ENCODE data around the gene WNK2.

The WNK2 gene

DNA sequence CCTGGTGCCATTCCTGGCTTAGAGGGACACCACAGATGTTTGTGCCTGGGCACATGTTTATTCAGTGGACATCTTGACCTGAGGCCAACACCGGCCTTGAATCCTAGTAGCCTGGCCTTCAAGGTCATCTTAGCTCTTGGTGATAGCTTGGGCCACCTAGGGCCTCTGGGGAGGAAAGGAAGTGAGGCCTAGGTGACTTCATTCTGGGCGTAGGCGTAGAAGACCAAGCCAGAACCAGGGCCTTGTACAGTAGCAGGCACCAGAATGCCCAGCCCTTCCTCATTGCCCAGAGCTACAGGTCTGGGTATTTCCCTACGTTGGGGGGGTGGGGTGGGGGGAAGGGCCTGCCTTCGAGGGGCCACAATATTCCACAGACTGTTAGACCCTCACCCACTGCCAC lies 33.8 kb downstream of the WNK2 start:
- DNase-seq: no peak

DNA sequence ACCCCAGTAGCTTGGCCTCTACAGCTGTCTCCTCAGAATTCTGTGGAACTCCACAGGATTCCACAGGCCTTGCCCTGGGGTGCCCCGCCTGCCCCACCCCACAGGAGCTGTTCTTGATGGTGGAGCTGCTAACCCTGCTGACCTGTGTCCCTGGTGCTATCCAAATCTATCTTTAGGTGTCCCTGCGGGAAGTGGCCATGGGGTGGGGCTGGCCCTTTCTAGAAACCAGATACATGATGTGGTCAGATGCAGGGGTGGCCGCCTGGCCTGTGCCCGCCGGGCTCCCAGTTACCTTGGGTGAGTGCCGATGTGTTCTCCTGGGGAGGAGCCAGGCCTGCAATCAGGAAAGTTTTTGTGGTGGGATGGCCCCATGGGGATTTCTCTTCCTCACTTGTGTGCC lies 34.2 kb downstream of the WNK2 start:
- DNase-seq: no peak

DNA sequence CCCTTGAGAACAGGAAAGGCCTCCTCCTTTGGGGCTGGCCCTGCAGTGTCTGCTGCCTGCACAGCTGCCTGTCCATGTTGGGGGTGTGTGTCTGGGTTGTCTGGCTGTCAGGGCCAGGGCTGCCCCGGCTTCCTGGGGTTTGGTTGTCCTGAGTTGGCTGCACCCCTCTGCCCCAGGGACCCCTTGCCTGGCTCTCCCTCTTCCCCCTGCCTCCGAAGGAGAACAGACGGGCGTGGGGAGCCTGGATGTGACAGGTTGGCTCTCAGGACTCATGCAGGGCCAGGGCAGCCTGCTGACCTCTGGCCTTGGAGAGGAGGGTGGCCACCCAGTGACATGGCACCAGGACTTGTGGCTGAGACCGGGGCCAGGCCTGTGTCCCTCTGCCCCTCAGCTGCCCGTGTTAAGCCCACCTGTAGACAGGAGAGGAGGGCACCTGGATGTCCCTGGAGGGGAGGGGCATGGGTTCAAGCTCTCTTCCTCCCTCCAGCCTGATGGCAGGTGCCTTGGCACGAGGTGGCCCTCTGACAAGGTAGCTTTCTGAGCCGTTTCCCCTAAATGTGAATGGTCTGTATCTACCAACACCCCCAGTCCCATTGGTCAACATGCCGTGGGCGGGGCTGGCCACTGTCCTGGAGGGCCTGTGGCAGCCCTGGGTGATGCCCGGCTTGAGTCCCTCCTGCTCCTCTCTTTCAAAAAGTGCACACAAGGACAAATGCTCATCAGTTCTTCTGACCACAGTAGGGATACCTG lies 34.9 kb downstream of the WNK2 start:
- no peak for DNase-seq

DNA sequence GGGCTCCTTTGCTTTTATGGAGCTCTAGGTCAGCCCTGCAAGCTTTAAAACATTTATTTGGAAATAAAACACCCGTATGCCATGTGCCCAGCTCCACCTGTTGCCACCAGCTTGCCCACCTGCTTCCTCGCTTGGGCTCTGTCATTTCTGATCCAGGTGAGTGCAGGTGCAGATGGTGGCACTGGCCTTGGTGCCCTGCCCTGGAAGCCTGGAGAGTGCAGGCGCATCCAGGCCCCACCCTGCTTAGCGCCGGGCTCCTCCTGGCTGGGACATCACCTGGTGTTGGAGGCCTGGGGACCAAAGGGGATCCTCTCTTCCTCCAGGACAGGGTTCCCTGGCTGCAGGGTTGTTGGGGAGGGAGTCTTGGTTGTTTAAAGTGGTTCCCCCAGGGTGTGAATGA lies 35.8 kb downstream of the WNK2 start:
- no peak for DNase-seq

DNA sequence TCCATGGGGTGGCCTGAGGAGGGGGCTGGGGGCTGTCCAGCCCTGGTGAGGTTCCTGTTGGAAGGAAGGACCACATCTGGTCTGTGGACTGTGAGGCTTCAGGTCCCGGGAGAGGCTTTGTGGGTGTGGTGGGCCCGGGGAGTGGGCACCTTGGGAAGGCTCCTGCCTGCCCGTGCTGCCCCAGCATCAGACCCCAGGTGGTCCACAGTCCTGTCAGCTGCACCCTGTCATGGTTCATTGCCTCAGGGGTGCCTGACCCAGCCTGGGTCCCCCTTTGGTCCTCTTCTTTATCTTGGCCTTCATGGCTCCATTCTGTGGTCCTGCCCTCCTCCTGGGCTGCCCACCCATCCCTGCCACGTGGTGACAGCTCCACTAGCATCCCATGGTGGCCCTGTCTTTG lies 36.7 kb downstream of the WNK2 start:
- DNase-seq: no peak

DNA sequence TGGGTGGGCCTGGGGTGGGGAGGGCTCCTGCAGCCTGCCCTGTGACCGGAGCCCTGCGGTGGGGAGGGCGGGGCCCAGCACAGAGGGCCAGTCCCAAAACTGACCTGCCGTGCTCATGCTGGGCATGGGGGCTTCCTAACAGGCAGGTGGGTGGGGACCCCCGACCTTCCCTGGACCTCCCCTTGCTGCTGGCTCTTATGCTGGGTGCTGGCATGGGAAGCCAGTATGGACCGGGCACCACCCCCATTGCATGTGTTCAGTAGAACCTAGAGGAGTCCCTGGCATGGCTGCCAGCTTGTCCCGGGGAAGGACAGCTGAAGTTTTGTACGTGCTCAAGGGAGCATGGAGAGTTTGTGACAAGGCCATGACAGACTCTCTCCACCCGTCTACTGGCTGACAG lies 37.1 kb downstream of the WNK2 start:
- DNase-seq: no peak

DNA sequence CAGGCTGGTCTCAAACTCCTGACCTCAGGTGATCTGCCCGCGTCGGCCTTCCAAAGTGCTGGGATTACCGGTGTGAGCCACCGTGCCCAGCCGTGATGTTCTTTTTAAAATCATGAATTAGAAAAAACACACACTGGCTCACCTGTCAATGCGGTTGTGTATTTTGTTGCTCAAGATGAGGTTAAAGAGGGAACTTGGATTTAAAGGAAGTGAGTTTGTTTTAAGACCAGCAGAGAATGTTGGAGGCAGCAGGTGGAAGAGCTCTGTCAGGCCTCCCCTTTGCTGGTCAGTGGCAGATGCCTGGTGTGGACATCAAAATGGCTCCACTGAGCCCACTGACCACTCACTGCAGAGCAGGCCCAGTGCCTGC lies 38.9 kb downstream of the WNK2 start:
- DNase-seq: no peak

DNA sequence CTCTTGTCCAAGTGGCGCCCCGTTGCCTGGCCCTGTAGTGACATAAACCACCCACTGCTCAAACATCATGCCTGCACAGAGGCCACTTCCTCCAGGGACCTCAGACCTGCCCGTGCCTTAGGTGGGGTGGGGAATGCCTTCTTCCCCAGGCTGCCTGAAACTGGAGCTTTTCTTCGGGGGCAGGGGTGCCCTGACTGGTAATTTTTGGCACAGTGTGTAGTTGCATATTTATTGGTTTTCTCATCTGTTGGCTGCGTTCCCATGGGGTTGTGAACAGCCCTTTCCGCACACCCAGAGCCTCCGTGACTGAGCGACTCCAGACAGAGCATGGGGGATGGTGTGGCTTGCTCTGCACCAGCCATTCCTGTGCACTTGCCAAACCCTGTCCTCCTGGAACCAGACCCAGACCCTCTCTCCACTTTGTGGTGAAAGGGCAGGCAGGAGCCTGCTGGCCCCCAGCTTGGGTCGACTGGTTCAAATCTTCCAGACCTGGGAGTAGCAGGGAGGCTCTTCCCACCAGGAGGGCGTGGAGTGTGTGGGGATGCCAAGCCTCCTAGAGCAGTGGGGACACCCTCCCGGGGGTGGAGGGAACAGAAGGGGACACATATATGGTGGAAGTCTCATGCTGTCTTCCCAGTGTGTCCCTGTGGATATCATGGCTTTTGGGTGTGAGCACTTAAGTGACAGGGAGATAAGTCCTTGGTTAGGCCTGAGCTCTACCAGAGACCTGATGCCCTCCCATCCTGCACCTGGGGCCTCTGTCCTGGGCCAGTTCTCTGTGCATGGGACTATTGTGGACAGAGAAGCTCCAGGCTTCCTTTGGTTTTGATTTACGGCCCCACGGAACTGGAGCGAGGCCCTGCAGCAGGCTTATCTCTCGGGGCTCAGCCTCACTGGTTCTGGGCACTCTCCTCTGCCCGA lies 39.6 kb downstream of the WNK2 start:
- DNase-seq: no peak

DNA sequence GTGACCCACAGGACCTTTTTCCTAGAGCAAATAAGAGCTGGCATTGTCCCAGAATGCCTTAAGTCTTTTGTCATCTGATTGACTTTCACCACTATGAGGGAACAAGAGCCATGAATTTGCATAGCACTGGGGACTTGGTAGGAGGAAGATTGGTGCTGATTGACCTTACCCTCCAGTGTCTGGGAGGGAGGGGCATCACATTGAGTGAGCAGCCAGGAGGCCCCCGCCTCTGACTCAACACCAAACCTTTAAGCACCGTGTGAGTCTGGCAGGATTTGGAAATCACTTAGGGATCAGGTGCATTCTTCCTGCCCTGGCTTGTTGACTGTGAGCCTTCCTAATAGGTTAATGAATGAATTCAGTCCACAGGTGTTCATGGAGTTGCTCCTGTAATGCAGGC lies 40.7 kb downstream of the WNK2 start:
- DNase-seq: no peak

DNA sequence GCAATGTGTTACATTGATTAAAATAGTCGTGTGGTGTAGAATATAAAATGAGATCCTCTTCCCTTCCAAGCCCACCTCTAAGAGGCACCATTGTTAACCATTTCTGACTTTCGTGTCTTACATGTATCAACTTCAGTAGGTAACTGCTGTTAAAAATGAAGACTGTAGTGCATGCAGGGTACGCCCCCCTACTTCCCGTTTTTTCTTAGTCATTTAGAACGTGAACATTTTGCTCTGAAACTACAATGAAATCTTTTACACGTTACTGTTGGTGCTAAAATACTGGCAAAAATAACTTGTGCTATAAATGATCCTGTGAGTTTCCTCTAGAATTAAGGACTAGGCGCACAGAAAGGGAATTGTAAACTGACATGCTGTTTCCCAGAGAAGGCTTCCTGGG lies 41.5 kb downstream of the WNK2 start:
- DNase-seq: peak in 1 of 58 donors; percentile 45

DNA sequence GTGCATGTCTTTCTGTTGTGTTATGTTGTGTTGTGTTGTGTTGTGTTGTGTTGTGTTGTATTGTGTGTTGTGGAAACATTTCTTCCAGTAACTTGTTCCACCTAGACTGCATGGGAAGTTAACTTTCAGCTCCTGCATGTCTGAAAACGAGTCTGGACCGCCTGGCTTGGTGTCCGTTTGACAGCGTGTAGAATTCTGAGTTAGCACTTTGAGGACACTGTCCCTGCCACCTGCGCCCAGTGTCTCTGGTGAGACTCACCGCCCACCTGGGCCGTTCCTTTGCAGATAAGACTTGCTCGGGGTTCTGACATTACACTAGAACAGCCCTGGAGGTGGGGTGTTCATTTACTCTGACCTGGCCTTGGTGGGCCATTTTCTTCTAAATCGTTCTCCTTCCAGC lies 42.0 kb downstream of the WNK2 start:
- no peak for DNase-seq

DNA sequence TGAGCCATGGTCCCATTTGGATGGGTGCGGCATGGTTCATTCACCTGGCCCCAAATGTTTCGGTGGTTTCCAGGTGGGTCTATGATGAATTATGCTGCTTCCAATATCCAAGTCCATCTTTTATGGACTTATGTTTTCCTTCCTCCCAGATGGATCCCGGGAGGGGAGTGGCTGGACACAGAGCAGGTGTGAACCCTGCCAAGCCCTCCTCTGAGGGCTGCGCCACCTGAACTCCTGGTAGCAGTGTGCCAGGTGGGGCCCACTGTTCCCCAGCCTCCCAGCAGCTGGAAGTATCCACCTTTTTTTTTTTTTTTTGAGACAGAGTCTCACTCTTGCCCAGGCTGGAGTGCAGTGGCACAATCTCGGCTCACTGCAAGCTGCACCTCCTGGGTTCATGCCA lies 42.9 kb downstream of the WNK2 start:
- DNase-seq: no peak

DNA sequence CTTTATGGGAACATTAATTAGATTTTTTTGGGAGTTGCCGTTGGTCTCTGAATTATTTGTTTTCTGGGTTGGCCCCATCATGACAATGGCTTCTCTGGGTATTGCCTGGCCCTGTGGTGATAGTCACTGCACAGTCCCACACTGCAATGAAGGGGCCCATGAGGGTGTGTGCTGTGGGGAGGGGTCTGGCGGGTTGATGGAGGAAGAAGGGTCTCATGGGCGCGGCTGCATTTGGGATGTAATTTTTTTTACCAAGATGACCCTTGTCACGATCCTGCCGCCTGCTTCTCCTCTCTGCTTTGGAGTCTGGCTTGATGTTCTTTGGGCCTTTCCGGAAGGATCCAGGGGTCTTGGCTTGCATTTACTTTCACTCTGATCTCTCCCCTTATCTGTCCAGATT lies 44.1 kb downstream of the WNK2 start:
- DNase-seq: no peak

DNA sequence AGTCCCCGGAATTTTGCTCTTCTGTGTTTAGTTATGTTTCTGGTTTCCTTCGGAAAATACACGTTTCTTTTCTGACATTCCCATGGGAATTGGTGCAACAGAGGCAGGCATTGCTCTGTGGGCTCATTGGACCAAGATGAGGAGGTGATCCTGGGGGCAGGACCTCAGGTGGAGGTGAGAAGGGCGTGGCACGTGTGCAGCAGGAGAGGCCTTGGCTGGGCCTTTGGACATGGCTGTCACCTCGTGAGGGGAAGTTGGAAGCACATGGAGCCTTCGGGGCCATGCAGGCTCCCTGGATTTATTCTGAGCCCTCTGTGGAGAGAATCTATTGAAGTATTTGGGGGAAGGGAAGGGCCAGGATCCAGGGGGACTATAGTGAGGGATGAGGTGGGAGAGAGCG lies 44.5 kb downstream of the WNK2 start:
- no peak for DNase-seq

DNA sequence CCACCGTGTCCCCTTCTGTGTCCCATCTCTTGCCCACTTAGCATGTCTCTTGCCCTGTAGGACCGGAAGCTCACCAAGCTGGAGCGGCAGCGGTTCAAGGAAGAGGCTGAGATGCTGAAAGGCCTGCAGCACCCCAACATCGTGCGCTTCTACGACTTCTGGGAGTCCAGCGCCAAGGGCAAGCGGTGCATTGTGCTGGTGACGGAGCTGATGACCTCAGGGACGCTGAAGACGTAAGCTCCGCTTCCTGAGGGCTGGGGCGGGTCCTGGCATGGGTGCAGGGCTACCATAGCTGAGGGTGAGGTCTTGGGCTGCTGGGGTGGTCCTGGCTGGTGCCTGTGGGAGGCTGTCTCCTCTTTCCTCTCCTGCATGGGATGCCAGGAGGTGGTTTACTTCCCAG lies 45.7 kb downstream of the WNK2 start:
- no peak for DNase-seq

DNA sequence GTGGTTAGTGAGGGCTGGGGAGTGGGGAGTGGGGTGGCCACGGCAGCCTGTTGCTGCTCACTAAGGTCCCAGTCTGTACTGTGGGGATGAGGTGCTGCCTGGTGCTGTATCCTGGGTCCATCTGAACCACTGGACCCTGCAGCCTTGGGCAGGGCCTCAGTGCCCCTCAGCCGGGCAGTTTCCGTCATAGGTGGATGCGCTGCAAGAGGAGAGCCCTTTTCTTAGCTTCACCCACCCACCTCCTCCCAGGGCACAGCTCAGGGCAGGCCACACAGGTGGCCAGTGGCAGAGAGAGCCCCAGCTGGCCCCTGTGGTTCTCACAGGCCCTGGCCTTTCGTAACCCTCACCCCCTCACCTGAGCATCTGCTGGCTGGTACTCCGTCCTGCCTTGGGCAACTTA lies 46.2 kb downstream of the WNK2 start:
- no peak for DNase-seq

DNA sequence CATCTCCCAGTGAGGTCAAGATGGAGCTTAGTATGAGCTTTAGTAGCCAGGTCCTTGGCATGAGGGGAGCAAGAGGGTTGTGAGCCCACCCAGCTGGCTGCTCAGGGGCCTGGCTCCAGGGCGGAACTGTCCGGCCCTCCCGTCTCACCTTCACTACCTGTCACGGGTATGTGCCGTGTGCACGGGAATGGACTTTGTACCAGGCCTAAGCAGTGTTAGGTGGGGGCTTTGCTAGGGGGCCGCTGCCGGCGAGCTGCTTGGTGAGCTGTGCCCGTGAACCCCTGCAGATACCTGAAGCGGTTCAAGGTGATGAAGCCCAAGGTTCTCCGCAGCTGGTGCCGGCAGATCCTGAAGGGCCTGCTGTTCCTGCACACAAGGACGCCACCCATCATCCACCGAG lies 46.7 kb downstream of the WNK2 start:
- DNase-seq: no peak

DNA sequence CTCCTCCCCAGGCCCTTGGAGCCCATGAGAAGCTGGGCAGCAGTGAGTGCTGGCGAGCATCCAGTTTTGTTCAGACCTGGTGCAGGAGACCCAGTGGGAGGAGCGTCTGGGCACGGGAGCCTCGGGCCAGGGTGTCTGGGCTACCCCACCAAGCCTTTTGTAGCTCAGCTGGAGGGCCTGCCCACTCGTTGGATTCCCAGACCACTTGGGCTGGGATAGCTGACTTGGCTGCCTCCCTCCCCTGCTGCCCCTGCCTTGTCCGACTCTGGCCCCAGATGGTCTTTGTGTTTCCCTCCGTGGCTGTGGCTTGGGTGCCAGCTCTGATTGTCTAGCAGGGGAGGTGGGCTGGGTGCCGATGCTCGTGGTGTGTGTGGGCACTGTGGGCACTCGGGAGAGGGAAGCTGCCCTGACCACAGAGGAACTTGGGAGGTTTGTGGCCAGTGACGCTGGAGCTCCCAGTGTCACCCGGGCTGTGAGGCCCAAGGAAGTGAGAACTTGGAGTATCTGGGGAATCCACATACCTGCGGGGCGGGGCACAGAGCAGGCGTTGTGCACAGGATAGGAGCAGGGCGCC lies 47.3 kb downstream of the WNK2 start:
- peak in 23 of 58 donors; percentile 6 to 80 (median 25) for DNase-seq

DNA sequence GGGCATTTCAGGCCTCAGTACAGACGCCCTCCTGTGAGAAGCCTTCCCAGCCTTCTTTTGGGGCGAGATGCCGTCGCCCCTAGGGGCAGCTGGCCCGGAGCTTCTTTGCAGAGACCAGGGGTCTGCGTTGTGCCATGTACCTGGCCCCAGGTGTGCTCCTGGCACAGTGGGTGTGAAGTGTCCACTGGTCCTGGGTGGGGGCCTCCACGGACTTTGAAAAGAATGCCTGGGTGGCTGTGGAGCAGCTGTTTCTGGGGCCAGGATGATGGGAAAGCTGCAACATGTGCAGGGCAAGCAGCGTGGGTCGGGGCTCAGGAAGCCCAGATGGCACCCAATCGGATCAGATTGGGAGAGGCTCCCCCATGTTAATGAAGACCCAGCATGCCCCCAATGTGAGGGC lies 47.8 kb downstream of the WNK2 start:
- DNase-seq: no peak

DNA sequence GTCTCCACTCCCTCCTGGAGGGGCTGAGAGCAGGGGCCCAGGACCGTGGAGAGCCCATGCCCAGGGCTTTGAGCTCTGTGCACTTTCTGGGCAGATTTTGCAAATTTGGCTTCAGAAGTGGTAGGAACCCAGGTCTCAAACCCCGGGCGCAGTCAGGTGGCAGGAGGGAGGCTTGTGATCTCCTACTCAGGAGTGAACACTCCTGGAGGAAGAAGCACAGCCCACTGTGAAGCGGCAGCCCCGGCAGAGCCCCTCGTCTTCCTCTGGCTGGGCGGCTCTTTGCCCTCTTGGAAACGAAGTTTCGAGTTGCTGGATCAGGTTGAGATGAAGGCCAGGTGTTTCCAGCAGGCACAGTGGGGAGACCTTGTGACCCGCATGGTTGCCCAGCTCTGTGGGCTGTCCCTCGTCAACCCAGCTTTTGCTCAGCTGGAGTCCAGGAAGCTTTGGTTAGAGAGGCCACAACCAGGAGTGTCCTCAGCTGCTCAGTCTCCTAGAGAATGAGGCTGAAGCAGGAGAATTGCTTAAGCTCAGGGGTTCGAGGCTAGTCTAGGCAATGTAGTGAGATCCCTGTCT lies 48.5 kb downstream of the WNK2 start:
- DNase-seq: no peak

DNA sequence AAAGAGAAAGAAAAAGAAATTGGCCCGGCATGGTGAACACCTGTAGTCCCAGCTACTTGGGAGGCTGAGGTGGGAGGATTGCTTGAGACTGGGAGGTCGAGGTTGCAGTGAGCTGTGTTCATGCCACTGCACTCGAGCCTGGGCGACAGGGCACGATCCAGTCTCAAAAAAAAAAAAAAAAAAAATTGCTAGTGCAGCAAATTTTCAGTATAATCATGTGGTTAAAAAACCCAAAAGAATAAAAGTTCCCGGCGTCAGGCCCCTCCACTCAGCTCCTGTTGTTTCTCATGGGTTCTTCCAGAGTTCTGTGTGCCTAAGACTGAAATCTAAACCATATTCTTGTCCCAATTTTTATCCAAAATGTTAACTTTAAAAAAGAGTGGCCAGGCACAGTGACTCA lies 49.1 kb downstream of the WNK2 start:
- no peak for DNase-seq

DNA sequence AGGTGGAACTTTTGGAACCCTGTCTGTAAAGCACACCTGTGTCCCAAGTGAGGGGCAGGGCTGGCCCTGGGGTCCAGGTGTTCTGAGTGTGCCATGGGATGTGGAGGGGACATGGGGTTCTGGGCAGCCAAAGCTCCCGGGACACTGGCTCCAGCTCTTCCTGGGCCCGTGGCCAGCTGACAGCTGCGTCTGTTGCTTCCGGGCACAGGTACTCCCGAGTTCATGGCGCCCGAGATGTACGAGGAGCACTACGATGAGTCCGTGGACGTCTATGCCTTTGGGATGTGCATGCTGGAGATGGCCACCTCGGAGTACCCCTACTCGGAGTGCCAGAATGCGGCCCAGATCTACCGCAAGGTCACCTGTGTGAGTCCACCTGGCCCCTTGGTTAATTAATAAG lies 50.7 kb downstream of the WNK2 start:
- no peak for DNase-seq

Data from anterior cingulate cortex (tissue), 58 donors.